OCI-LY1 (cell line): ENCODE data around the gene RAB15.

ENCODE experiments used
- H2AFZ ChIP-seq: fragments of 200-600 bp; sonication (generic), shearing (Covaris generic); 2 replicates; pipeline ENCODE4 v1.6.0; 2014; ENCODE audit warnings: antibody characterized with exemption, mild to moderate bottlenecking, low read length
- H3F3A ChIP-seq: fragments of 200-600 bp; sonication (generic), shearing (Covaris generic); 2 replicates; pipeline ENCODE4 v1.6.0; 2014; ENCODE audit warnings: mild to moderate bottlenecking, antibody characterized with exemption, low read length, moderate library complexity; ENCODE audit not compliant: insufficient read depth
- H3K27ac ChIP-seq: fragments of 200-600 bp; sonication (generic); 2 replicates; pipeline ENCODE4 v1.5.1; 2014; ENCODE audit warnings: low read length, mixed run types, mild to moderate bottlenecking, low read depth; ENCODE audit not compliant: poor library complexity, severe bottlenecking
- H3K27me3 ChIP-seq: fragments of 200-600 bp; sonication (generic); 2 replicates; pipeline ENCODE4 v1.6.0; 2014; ENCODE audit warnings: antibody characterized with exemption, mild to moderate bottlenecking, low read length, moderate library complexity; ENCODE audit not compliant: insufficient read depth
- H3K36me3 ChIP-seq: fragments of 200-600 bp; sonication (generic); 2 replicates; pipeline ENCODE4 v1.6.1; 2014; ENCODE audit warnings: mild to moderate bottlenecking, antibody characterized with exemption, low read length, moderate library complexity, mixed read lengths; ENCODE audit not compliant: insufficient read depth
- H3K4me1 ChIP-seq: fragments of 200-600 bp; sonication (generic); 2 replicates; pipeline ENCODE4 v1.5.1; 2014; ENCODE audit warnings: mild to moderate bottlenecking, low read length, moderate library complexity; ENCODE audit not compliant: insufficient read depth, severe bottlenecking
- H3K4me2 ChIP-seq: fragments of 200-600 bp; sonication (generic), shearing (Covaris generic); 2 replicates; pipeline ENCODE4 v1.6.1; 2014; ENCODE audit warnings: low read length
- H3K4me3 ChIP-seq: fragments of 200-600 bp; sonication (generic); 2 replicates; pipeline ENCODE4 v1.5.1; 2014; ENCODE audit warnings: low read length, low read depth, mild to moderate bottlenecking, mixed read lengths; ENCODE audit not compliant: poor library complexity, severe bottlenecking
- H3K79me2 ChIP-seq: fragments of 200-600 bp; shearing (Covaris generic); 2 replicates; pipeline ENCODE4 v1.6.1; 2016; ENCODE audit warnings: mixed run types, low read length, mixed read lengths; ENCODE audit not compliant: insufficient read depth
- H3K9ac ChIP-seq: fragments of 200-600 bp; sonication (generic), shearing (Covaris generic); 2 replicates; pipeline ENCODE4 v1.6.1; 2014; ENCODE audit warnings: mild to moderate bottlenecking, low read length, mixed read lengths
- H3K9me2 ChIP-seq: fragments of 200-600 bp; sonication (generic), shearing (Covaris generic); 2 replicates; pipeline ENCODE4 v1.6.1; 2014; ENCODE audit warnings: low read depth, mild to moderate bottlenecking, low read length, mixed read lengths
- H3K9me3 ChIP-seq: fragments of 200-600 bp; shearing (Covaris generic); 2 replicates; pipeline ENCODE4 v1.6.1; 2014; ENCODE audit warnings: low read length, mixed read lengths
- H4K20me1 ChIP-seq: fragments of 200-600 bp; sonication (generic), shearing (Covaris generic); 2 replicates; pipeline ENCODE4 v1.6.0; 2016; ENCODE audit warnings: mild to moderate bottlenecking, low read length; ENCODE audit not compliant: insufficient read depth
- CTCF ChIP-seq: fragments of 200-600 bp; sonication (generic), shearing (Covaris generic); IDR thresholded peaks from 2 replicates; pipeline ENCODE4 v1.5.1; 2017; ENCODE audit warnings: mild to moderate bottlenecking, antibody characterized with exemption, low read length, moderate library complexity, mixed read lengths
- EZH2 ChIP-seq: fragments of 200-600 bp; sonication (generic), shearing (Covaris generic); IDR thresholded peaks from 2 replicates; pipeline ENCODE4 v1.8.0; 2017; ENCODE audit warnings: borderline replicate concordance, mixed run types, mild to moderate bottlenecking, antibody characterized with exemption, low read length, moderate library complexity, mixed read lengths

RAB15 gene

GRCh38 chr14:65000898-65001591, 28.9 kb upstream of the RAB15 start:
- Histone ChIP-seq H3K9me3 (no peaks in the 10 kb centered on the region), H4K20me1 (no peaks in the 10 kb centered on the region), H3F3A (no peaks in the 10 kb centered on the region), H2AFZ (no peak overlapping the region), H3K36me3 (no peaks in the 10 kb centered on the region), H3K4me1 (no peaks in the 10 kb centered on the region), H3K27me3 (no peaks in the 10 kb centered on the region), H3K4me2 (no peak overlapping the region), H3K4me3 (no peak overlapping the region), H3K9ac (no peak overlapping the region), H3K9me2 (no peaks in the 10 kb centered on the region), H3K27ac (no peak overlapping the region), H3K79me2 (no peaks in the 10 kb centered on the region)
- TF ChIP-seq CTCF (no peak), EZH2 (no peak)

- H3K9ac ChIP-seq: no peak overlapping the region
- no peak overlapping the region for H2AFZ ChIP-seq
- TF ChIP-seq CTCF (no peak), EZH2 (no peak)
- H3K4me1 ChIP-seq: no peaks in the 10 kb centered on the region
- H3K27ac ChIP-seq: no peak overlapping the region
- no peak overlapping the region for H3K4me2 ChIP-seq
- H3K4me3 ChIP-seq: no peak overlapping the region
- no peaks in the 10 kb centered on the region for H4K20me1 ChIP-seq
- H3K27me3 ChIP-seq: no peaks in the 10 kb centered on the region
- H3F3A ChIP-seq: no peaks in the 10 kb centered on the region
- no peaks in the 10 kb centered on the region for H3K79me2 ChIP-seq
- H3K9me3 ChIP-seq: no peaks in the 10 kb centered on the region
- H3K9me2 ChIP-seq: no peaks in the 10 kb centered on the region
- H3K36me3 ChIP-seq: no peaks in the 10 kb centered on the region
Measured at GRCh38 chr14:64998455-64998931, 26.4 kb upstream of the RAB15 start.

GRCh38 chr14:64997108-64997794, 25.1 kb upstream of the RAB15 start:
- Histone ChIP-seq H3K27ac (no peak overlapping the region), H2AFZ (no peak overlapping the region), H3F3A (no peaks in the 10 kb centered on the region), H3K4me1 (no peaks in the 10 kb centered on the region), H3K9ac (no peak overlapping the region), H4K20me1 (no peaks in the 10 kb centered on the region), H3K79me2 (no peaks in the 10 kb centered on the region), H3K36me3 (0 out of 2 replicates have a peak, but pooled peaks cover 3% of the 10 kb centered on the region), H3K9me2 (no peaks in the 10 kb centered on the region), H3K4me3 (no peak overlapping the region), H3K4me2 (peak overlapping the region; percentile 1; the same call in 1 of the 2 replicates), H3K9me3 (no peaks in the 10 kb centered on the region), H3K27me3 (no peaks in the 10 kb centered on the region)
- no peak for TF ChIP-seq CTCF
- TF ChIP-seq EZH2: no peak
